ENCODE data around the gene KSR2. TPM values are rescaled to one million over a fixed set of nuclear protein-coding genes. Genes with fewer than 3 reads are reported as not detected.

Gene KSR2
- total and polyA plus RNA-seq, 2 donors (not counting 3 experiments of a cell fraction or from before 2014, with no cell fraction given) = 2.1 to 5.2 TPM

DNA sequence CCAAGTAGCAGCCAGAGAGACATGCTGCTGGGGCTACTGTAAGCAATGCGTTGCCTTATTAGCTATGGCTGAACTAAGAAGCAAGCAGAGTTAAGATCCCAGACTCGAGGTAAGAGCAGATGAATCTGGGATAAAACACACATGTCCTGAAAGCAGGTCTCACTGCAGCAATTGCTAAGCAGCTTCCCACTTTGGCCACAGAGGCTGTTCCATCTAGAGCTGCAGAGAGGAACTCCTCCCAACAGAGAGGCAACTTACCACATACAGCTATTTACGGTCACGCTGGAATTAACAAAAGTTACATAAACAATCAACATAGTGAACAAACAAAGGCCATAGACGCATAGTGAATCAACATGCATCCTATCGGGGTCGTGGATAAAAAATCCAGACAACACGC, 90.2 kb downstream of the KSR2 start:
- DNase-seq (ENCODE audit: low read depth, low spot score) = no peak
- Histone ChIP-seq H3K4me3 (replicated peaks in 1 of 3; ENCODE audit: insufficient read depth in 1 of 3, low read depth in 1 of 3, low read length in 3 of 3) (no peak overlapping the region), H3K4me2 (ENCODE audit: insufficient read depth, low read length) (no peak overlapping the region), H3K27me3 (ENCODE audit: control insufficient read depth in 2 of 2, insufficient read depth in 2 of 2, low read length in 2 of 2) (peaks cover 4 to 5% of the 10 kb centered on the region in 2 experiments), H3K9me1 (replicated peaks; ENCODE audit: control insufficient read depth, extremely low read depth, insufficient read depth, low read length) (no peaks in the 10 kb centered on the region), H3K4me1 (ENCODE audit: control insufficient read depth, extremely low read depth, insufficient read depth, low read length) (no peaks in the 10 kb centered on the region), H3K9me3 (replicated peaks; ENCODE audit: control insufficient read depth, insufficient read depth, low read length) (no peaks in the 10 kb centered on the region), H4K20me1 (replicated peaks; ENCODE audit: control insufficient read depth, extremely low read depth, insufficient read depth, low read length) (no peaks in the 10 kb centered on the region), H3K36me3 (ENCODE audit: control insufficient read depth in 2 of 2, extremely low read depth in 1 of 2, insufficient read depth in 2 of 2, low read length in 2 of 2) (no peaks in the 10 kb centered on the region), H3K9ac (replicated peaks; ENCODE audit: extremely low read depth, insufficient read depth, low read length) (no peak overlapping the region), H2AFZ (ENCODE audit: low read depth, low read length) (no peak overlapping the region), H3K79me2 (ENCODE audit: control insufficient read depth, insufficient read depth, low read length) (no peaks in the 10 kb centered on the region), H3K27ac (ENCODE audit: insufficient read depth, low read depth, low read length) (no peak overlapping the region)
- FAIRE-seq = no peak
- ChIA-PET CTCF (interaction anchor here (1.1 kb wide), 1 partner anchor 24 kb away, joined by 3 read pairs; no protein-coding TSS in a partner anchor), POLR2A (no interaction called here)
- no TSS peak for BruUV-seq (replicated peaks)
- TF ChIP-seq POLR2A (IDR thresholded peaks at IDR 0.05; ENCODE audit: low read depth, low read length) (no peak), JUN (IDR thresholded peaks at IDR 0.05; ENCODE audit: borderline replicate concordance, insufficient read depth, insufficient read length, low read depth) (no peak), FOS (IDR thresholded peaks at IDR 0.05; ENCODE audit: borderline replicate concordance, insufficient read depth, low read length) (no peak), GATA2 (IDR thresholded peaks at IDR 0.05; ENCODE audit: insufficient read depth, insufficient read length, low read depth, low read length) (no peak), EZH2 (IDR thresholded peaks at IDR 0.05; ENCODE audit: borderline replicate concordance, low read depth, low read length, severe bottlenecking) (no peak), POLR2AphosphoS5 (IDR thresholded peaks at IDR 0.05; ENCODE audit: insufficient read depth, low read depth, low read length) (no peak), MYC (IDR thresholded peaks at IDR 0.05; ENCODE audit: low read depth, low read length) (no peak)
- TF ChIP-seq, protein P1, sequence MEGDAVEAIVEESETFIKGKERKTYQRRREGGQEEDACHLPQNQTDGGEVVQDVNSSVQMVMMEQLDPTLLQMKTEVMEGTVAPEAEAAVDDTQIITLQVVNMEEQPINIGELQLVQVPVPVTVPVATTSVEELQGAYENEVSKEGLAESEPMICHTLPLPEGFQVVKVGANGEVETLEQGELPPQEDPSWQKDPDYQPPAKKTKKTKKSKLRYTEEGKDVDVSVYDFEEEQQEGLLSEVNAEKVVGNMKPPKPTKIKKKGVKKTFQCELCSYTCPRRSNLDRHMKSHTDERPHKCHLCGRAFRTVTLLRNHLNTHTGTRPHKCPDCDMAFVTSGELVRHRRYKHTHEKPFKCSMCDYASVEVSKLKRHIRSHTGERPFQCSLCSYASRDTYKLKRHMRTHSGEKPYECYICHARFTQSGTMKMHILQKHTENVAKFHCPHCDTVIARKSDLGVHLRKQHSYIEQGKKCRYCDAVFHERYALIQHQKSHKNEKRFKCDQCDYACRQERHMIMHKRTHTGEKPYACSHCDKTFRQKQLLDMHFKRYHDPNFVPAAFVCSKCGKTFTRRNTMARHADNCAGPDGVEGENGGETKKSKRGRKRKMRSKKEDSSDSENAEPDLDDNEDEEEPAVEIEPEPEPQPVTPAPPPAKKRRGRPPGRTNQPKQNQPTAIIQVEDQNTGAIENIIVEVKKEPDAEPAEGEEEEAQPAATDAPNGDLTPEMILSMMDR (IDR thresholded peaks at IDR 0.05; ENCODE audit: extremely low read depth in 1 of 2, insufficient read depth in 1 of 2, low read depth in 1 of 2, low read length in 2 of 2) = no peak
- TF ChIP-seq, protein P2, sequence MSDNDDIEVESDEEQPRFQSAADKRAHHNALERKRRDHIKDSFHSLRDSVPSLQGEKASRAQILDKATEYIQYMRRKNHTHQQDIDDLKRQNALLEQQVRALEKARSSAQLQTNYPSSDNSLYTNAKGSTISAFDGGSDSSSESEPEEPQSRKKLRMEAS (IDR thresholded peaks at IDR 0.05; ENCODE audit: insufficient read depth, insufficient read length) = no peak
- intact Hi-C loops (cut with micrococcal nuclease) = loop anchor here (5.0 kb wide), 1 partner anchor 259 kb away; the partner anchor contains the start of gene PEBP1
- dilution Hi-C loops (cut with MboI; ENCODE audit: extremely low pct_ligation_motif_present, low sequenced_read_pairs) = no loop called here

Measured in endothelial cell of umbilical vein (primary cell).